DOHH2 (cell line): ENCODE results near the gene FAM193A.

Experiments
- H3F3A ChIP-seq: fragments of 200-600 bp; sonication (generic), shearing (Covaris generic); 2 replicates; pipeline ENCODE4 v1.6.0; 2016; ENCODE audit warnings: antibody characterized with exemption, mild to moderate bottlenecking; ENCODE audit not compliant: control insufficient read depth, insufficient read depth
- H3K27ac ChIP-seq: fragments of 200-600 bp; sonication (generic); 2 replicates; pipeline ENCODE4 v1.5.1; 2014; ENCODE audit warnings: low read depth, mild to moderate bottlenecking, low read length, moderate library complexity
- H3K27me3 ChIP-seq: fragments of 200-600 bp; sonication (generic); 2 replicates; pipeline ENCODE4 v1.6.1; 2014; ENCODE audit warnings: mild to moderate bottlenecking, low read length, mixed read lengths; ENCODE audit not compliant: control insufficient read depth
- H3K36me3 ChIP-seq: fragments of 200-600 bp; sonication (generic); 2 replicates; pipeline ENCODE4 v1.6.1; 2014; ENCODE audit warnings: mild to moderate bottlenecking, low read length, moderate library complexity, mixed read lengths; ENCODE audit not compliant: control insufficient read depth
- H3K4me1 ChIP-seq: fragments of 200-600 bp; sonication (generic); 2 replicates; pipeline ENCODE4 v1.6.1; 2014; ENCODE audit warnings: mild to moderate bottlenecking, low read length, mixed read lengths; ENCODE audit not compliant: control insufficient read depth
- H3K4me2 ChIP-seq: fragments of 200-600 bp; sonication (generic); 2 replicates; pipeline ENCODE4 v1.6.0; 2014; ENCODE audit warnings: mild to moderate bottlenecking, low read length, moderate library complexity
- H3K4me3 ChIP-seq: fragments of 200-600 bp; sonication (generic); 2 replicates; pipeline ENCODE4 v1.5.1; 2014; ENCODE audit warnings: mild to moderate bottlenecking, low read length, mixed read lengths
- H3K79me2 ChIP-seq: fragments of 200-600 bp; sonication (generic); 2 replicates; pipeline ENCODE4 v1.6.1; 2014; ENCODE audit warnings: mild to moderate bottlenecking, low read length, mixed read lengths; ENCODE audit not compliant: control insufficient read depth
- H3K9me2 ChIP-seq: fragments of 200-600 bp; sonication (generic); replicated peaks from 2 replicates; pipeline ENCODE4 v1.6.1; 2014; ENCODE audit warnings: mild to moderate bottlenecking, low read length, mixed read lengths; ENCODE audit not compliant: control insufficient read depth
- H3K9me3 ChIP-seq: fragments of 200-600 bp; sonication (generic); 2 replicates; pipeline ENCODE4 v1.6.1; 2014; ENCODE audit warnings: antibody characterized with exemption, low read length, mixed read lengths; ENCODE audit not compliant: control insufficient read depth, insufficient read depth
- H4K20me1 ChIP-seq: fragments of 200-600 bp; sonication (generic); 2 replicates; pipeline ENCODE4 v1.6.0; 2014; ENCODE audit warnings: low read depth, mild to moderate bottlenecking, antibody characterized with exemption, low read length, moderate library complexity; ENCODE audit not compliant: control insufficient read depth, insufficient read depth
- EZH2phosphoT487 ChIP-seq: fragments of 200-600 bp; sonication (generic); IDR thresholded peaks from 2 replicates; pipeline ENCODE4 v1.6.1; 2017; ENCODE audit warnings: borderline replicate concordance, mild to moderate bottlenecking, antibody characterized with exemption, low read length, moderate library complexity, mixed read lengths
- TF ChIP-seq, protein P1 (sequence below): fragments of 200-600 bp; sonication (generic); IDR thresholded peaks from one replicate; pipeline ENCODE4 v1.5.1; 2014; ENCODE audit warnings: antibody characterized with exemption, mild to moderate bottlenecking, low read depth, low read length; ENCODE audit not compliant: poor library complexity, severe bottlenecking

FAM193A gene

DNA sequence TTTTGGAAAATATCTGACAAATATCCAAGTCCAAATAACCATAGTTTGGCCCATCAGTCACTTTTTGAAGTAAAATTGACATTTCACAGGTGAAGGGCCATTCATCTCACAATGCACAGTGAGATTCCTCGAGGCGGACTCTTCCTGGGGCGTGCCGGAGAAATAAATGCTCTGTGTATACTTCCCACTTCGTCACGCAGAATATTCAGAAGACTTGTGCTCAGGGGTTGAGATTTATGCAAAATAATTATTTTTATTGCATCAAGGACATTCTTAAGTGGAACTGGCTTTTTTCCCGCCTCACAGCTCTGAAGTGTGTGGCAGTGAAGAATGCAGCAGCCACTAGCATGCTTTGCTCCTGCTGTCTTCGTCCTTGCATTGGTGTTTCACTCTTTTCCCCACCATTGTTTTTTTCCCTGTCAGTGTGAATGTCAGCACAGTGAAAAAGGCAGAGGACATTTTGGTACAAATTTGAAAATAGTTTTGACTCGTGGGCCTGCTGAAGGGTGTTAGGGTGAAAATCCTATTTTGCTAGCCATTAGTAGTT is 70.6 kb downstream of the FAM193A start:
- no peaks in the 10 kb centered on the region for H3K27me3 ChIP-seq
- no peak overlapping the region for H3K27ac ChIP-seq
- H3K36me3 ChIP-seq, result peaks cover 6% of the 10 kb centered on the region; the same call in 1 of the 2 replicates
- H3K4me3 ChIP-seq, result no peak overlapping the region
- peaks cover 19% of the 10 kb centered on the region for H3K4me1 ChIP-seq
- peaks cover 7% of the 10 kb centered on the region; the same call in 1 of the 2 replicates for H4K20me1 ChIP-seq
- peaks cover 90% of the 10 kb centered on the region for H3K79me2 ChIP-seq
- H3K4me2 ChIP-seq, result no peak overlapping the region
- H3F3A ChIP-seq, result no peaks in the 10 kb centered on the region; the same call in 1 of the 2 replicates
- no peaks in the 10 kb centered on the region for H3K9me3 ChIP-seq
- no peaks in the 10 kb centered on the region for H3K9me2 ChIP-seq
- TF ChIP-seq, protein P1, sequence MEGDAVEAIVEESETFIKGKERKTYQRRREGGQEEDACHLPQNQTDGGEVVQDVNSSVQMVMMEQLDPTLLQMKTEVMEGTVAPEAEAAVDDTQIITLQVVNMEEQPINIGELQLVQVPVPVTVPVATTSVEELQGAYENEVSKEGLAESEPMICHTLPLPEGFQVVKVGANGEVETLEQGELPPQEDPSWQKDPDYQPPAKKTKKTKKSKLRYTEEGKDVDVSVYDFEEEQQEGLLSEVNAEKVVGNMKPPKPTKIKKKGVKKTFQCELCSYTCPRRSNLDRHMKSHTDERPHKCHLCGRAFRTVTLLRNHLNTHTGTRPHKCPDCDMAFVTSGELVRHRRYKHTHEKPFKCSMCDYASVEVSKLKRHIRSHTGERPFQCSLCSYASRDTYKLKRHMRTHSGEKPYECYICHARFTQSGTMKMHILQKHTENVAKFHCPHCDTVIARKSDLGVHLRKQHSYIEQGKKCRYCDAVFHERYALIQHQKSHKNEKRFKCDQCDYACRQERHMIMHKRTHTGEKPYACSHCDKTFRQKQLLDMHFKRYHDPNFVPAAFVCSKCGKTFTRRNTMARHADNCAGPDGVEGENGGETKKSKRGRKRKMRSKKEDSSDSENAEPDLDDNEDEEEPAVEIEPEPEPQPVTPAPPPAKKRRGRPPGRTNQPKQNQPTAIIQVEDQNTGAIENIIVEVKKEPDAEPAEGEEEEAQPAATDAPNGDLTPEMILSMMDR, result no peak
- no peak for TF ChIP-seq EZH2phosphoT487

DNA sequence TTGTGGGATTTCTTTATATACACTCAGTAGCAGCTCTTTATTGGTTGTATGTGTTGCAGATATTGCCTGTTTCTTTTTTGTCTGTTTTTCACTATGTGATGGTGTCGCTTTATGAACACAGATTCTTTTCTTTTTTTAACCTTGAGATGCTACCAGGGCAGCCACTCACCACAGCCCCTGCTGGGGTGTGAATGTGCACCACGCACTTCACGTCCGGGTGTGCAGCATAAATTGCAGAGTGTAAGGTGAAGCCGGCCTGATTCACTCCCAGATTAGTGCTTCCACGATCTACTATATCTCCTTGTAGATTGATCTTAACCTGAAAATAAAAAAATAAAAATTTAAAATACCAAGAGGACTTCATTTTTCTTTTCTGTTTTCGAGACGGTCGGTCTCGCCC is 71.4 kb downstream of the FAM193A start:
- Histone ChIP-seq H3K79me2 (peaks cover 93% of the 10 kb centered on the region), H3K9me2 (no peaks in the 10 kb centered on the region), H3K27ac (no peak overlapping the region), H4K20me1 (peaks cover 7% of the 10 kb centered on the region; the same call in 1 of the 2 replicates), H3F3A (no peaks in the 10 kb centered on the region), H3K36me3 (peaks cover 6% of the 10 kb centered on the region; the same call in 1 of the 2 replicates), H3K4me1 (peaks cover 19% of the 10 kb centered on the region), H3K9me3 (no peaks in the 10 kb centered on the region), H3K27me3 (no peaks in the 10 kb centered on the region), H3K4me2 (no peak overlapping the region), H3K4me3 (no peak overlapping the region)
- no peak for TF ChIP-seq EZH2phosphoT487
- TF ChIP-seq, protein P1, result no peak

DNA sequence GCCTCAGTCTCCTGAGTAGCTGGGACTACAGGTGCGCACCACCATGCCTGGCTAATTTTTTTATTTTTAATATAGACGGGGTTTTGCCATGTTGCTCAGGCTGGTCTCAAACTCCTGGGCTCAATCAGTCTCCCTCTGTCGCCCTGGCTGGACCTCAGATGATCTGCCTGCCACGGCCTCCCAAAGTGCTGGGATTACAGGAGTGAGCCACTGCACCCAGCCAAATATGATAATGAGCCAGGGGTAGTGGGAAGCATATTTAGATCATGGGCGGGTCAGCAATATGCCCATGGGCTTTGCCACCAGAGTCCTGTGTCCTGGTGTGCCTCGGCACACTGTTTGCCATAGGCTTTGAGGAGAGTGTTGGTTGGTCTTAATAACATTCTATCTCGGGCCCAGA is 71.8 kb downstream of the FAM193A start:
- Histone ChIP-seq H3K79me2 (peaks cover 95% of the 10 kb centered on the region), H4K20me1 (peaks cover 7% of the 10 kb centered on the region; the same call in 1 of the 2 replicates), H3K36me3 (peaks cover 6% of the 10 kb centered on the region; the same call in 1 of the 2 replicates)

More for the DNA sequence above, 71.8 kb downstream of the FAM193A start:
- Histone ChIP-seq H3K9me3 (no peaks in the 10 kb centered on the region), H3K4me2 (no peak overlapping the region), H3F3A (no peaks in the 10 kb centered on the region), H3K9me2 (no peaks in the 10 kb centered on the region), H3K4me1 (peaks cover 19% of the 10 kb centered on the region), H3K27me3 (no peaks in the 10 kb centered on the region), H3K4me3 (no peak overlapping the region), H3K27ac (no peak overlapping the region)
- TF ChIP-seq, protein P1, result no peak
- no peak for TF ChIP-seq EZH2phosphoT487
